GM23338 (cell line): ENCODE results near the gene CRMP1. TPM values are rescaled to one million over a fixed set of nuclear protein-coding genes. Genes with fewer than 3 reads are reported as not detected.

Experiments
- ATAC-seq: fragments of 200-7000 bp; cut with Tn5 transposase; 3 replicates; pipeline ENCODE4 v1.9.1; 2020
- DNase-seq: peaks from one replicate; pipeline ENCODE4 v3.0.0-alpha.2; 2015; ENCODE audit warnings: low spot score
- H2AFZ ChIP-seq: fragments of 200-600 bp; sonication (generic); 2 replicates; pipeline ENCODE4 v1.8.0; 2016; ENCODE audit warnings: antibody characterized with exemption, mild to moderate bottlenecking, moderate library complexity
- H3F3A ChIP-seq: fragments of 200-600 bp; sonication (generic); replicated peaks from 2 replicates; pipeline ENCODE4 v1.8.0; 2017; ENCODE audit warnings: antibody characterized with exemption, mixed run types, low read depth
- H3K27ac ChIP-seq: fragments of 200-600 bp; sonication (generic); 2 replicates; pipeline ENCODE4 v1.6.1; 2016; ENCODE audit warnings: low read depth
- H3K27me3 ChIP-seq: fragments of 200-600 bp; sonication (generic); 2 replicates; pipeline ENCODE4 v1.8.0; 2016; ENCODE audit warnings: mild to moderate bottlenecking, mixed run types, moderate library complexity; ENCODE audit not compliant: insufficient read depth
- H3K36me3 ChIP-seq: fragments of 200-600 bp; sonication (generic); 2 replicates; pipeline ENCODE4 v1.8.0; 2016; ENCODE audit warnings: mild to moderate bottlenecking; ENCODE audit not compliant: insufficient read depth
- H3K4me1 ChIP-seq: fragments of 200-600 bp; sonication (generic); 2 replicates; pipeline ENCODE4 v1.8.0; 2016; ENCODE audit warnings: mild to moderate bottlenecking, moderate library complexity; ENCODE audit not compliant: insufficient read depth
- H3K4me2 ChIP-seq: fragments of 200-600 bp; sonication (generic); 2 replicates; pipeline ENCODE4 v1.7.1; 2017; ENCODE audit warnings: mixed run types
- H3K4me3 ChIP-seq: fragments of 200-600 bp; sonication (generic); 2 replicates; pipeline ENCODE4 v1.6.1; 2016; ENCODE audit warnings: mixed run types
- H3K79me2 ChIP-seq: fragments of 200-600 bp; sonication (generic); replicated peaks from 2 replicates; pipeline ENCODE4 v1.8.0; 2017; ENCODE audit warnings: mild to moderate bottlenecking; ENCODE audit not compliant: insufficient read depth
- H3K9me2 ChIP-seq: fragments of 200-600 bp; sonication (generic); 2 replicates; pipeline ENCODE4 v1.8.0; 2017; ENCODE audit not compliant: insufficient read depth
- H4K20me1 ChIP-seq: fragments of 200-600 bp; sonication (generic); replicated peaks from 2 replicates; pipeline ENCODE4 v1.8.0; 2017; ENCODE audit warnings: mild to moderate bottlenecking; ENCODE audit not compliant: insufficient read depth
- H3K27ac Mint-ChIP-seq: 2 replicates; pipeline ENCODE4 v1.8.0; 2020; ENCODE audit warnings: inconsistent platforms, mild to moderate bottlenecking, moderate library complexity, mixed read lengths
- H3K27me3 Mint-ChIP-seq: 3 replicates; pipeline ENCODE4 v1.8.0; 2022; ENCODE audit warnings: low read depth, mild to moderate bottlenecking, moderate library complexity, mixed read lengths, inconsistent platforms; ENCODE audit not compliant: insufficient read depth, poor library complexity
- H3K36me3 Mint-ChIP-seq: 3 replicates; pipeline ENCODE4 v1.8.0; 2021; ENCODE audit warnings: low read depth, mild to moderate bottlenecking, inconsistent platforms, moderate library complexity, mixed read lengths
- H3K4me1 Mint-ChIP-seq: 3 replicates; pipeline ENCODE4 v1.8.0; 2020; ENCODE audit warnings: mild to moderate bottlenecking, inconsistent platforms, mixed read lengths
- H3K4me3 Mint-ChIP-seq: 3 replicates; pipeline ENCODE4 v1.8.0; 2021; ENCODE audit warnings: moderate library complexity, mild to moderate bottlenecking, inconsistent platforms, mixed read lengths
- H3K9me3 Mint-ChIP-seq: 3 replicates; pipeline ENCODE4 v1.8.0; 2020; ENCODE audit warnings: moderate library complexity, mild to moderate bottlenecking, inconsistent platforms, mixed read lengths
- CREB1 ChIP-seq: fragments of 250-450 bp; sonication (Bioruptor Pico); IDR thresholded peaks from 2 replicates; pipeline ENCODE4 v1.5.0; 2020; ENCODE audit warnings: low read depth, mild to moderate bottlenecking, moderate library complexity
- EZH2 ChIP-seq: fragments of 200-600 bp; sonication (generic); IDR thresholded peaks from one replicate; pipeline ENCODE4 v1.8.0; 2017; ENCODE audit warnings: antibody characterized with exemption, mild to moderate bottlenecking, low read depth; ENCODE audit not compliant: unreplicated experiment
- EZH2phosphoT487 ChIP-seq: fragments of 200-600 bp; sonication (generic); IDR thresholded peaks from one replicate; pipeline ENCODE4 v1.8.1; 2018; ENCODE audit warnings: antibody characterized with exemption; ENCODE audit not compliant: unreplicated experiment
- JUNB ChIP-seq: IDR thresholded peaks from one replicate; pipeline ENCODE4 v1.6.1; 2016; ENCODE audit warnings: antibody characterized with exemption; ENCODE audit not compliant: unreplicated experiment
- NANOG ChIP-seq: IDR thresholded peaks from 2 replicates; pipeline ENCODE4 v1.6.1; 2016; ENCODE audit warnings: antibody characterized with exemption, borderline replicate concordance
- POLR2AphosphoS5 ChIP-seq: IDR thresholded peaks from 2 replicates; pipeline ENCODE4 v1.6.1; 2016; ENCODE audit warnings: antibody characterized with exemption, low read depth
- STAT1 ChIP-seq: IDR thresholded peaks from one replicate; pipeline ENCODE4 v1.6.1; 2016; ENCODE audit warnings: antibody characterized with exemption; ENCODE audit not compliant: unreplicated experiment
- ZNF114 ChIP-seq: fragments of 250-450 bp; sonication (Bioruptor Pico); IDR thresholded peaks from 2 replicates; pipeline ENCODE4 v1.5.0; 2020; ENCODE audit warnings: mild to moderate bottlenecking, moderate library complexity
- ZNF331 ChIP-seq: fragments of 250-450 bp; sonication (Bioruptor Pico); IDR thresholded peaks from 2 replicates; pipeline ENCODE4 v1.5.0; 2020; ENCODE audit warnings: low read depth, mild to moderate bottlenecking, moderate library complexity
- polyA plus RNA-seq: library from polyadenylated mRNA; unstranded; fragments of >200 nt; fragmentation: Nextera tagmentation; extraction: Ambion mirVana; gene quantifications from 2 replicates; pipeline ENCODE4 v1.2.1, GENCODE V29; 2016
- total RNA-seq: library from RNA; depleted of rRNA; stranded (reverse); fragments of >200 nt; shearing (Covaris generic); gene quantifications from 2 replicates; pipeline ENCODE4 v1.2.3, GENCODE V29; 2014
- TF ChIP-seq, protein P1 (sequence below): IDR thresholded peaks from one replicate; pipeline ENCODE4 v1.6.1; 2018; ENCODE audit warnings: antibody characterized with exemption; ENCODE audit not compliant: unreplicated experiment
- TF ChIP-seq, protein P2 (sequence below): fragments of 250-450 bp; sonication (Bioruptor Pico); IDR thresholded peaks from 2 replicates; pipeline ENCODE4 v1.5.0; 2020; ENCODE audit warnings: mild to moderate bottlenecking, moderate library complexity
- TF ChIP-seq, protein P3 (sequence below): IDR thresholded peaks from 2 replicates; pipeline ENCODE4 v1.6.1; 2016; ENCODE audit warnings: antibody characterized with exemption
- TF ChIP-seq, protein P4 (sequence below), 2 experiments: fragments of 200-600 bp in 1 of 2; sonication (generic) in 1 of 2; conservative IDR thresholded peaks; 2 replicates each; pipeline versions ENCODE4 v1.5.1 to v1.6.1; 2016 to 2017; ENCODE audit warnings: antibody characterized with exemption in 2 of 2, low read depth in 2 of 2, mild to moderate bottlenecking in 2 of 2, moderate library complexity in 1 of 2

The CRMP1 gene
- total and polyA plus RNA-seq, 2 experiments from 2014 or later = 52.7 to 146 TPM

DNA sequence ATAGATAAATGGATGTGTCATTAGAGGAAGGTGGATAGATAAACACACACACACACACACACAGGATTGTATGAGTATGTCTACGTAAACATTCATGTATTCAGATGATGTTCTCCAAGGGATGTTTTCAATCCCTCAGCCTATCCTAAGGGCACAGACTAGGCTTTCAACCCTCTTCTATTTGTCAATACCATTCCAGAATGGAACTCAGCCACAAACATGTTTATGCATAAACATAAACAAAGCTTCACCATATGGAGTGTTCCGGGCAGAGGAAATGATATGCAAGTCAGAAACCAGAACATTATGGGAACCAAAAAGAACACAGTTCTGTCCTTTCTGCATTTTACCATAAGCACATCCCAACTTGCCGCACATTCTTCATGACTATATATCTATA lies 25.0 kb downstream of the CRMP1 start:
- Histone ChIP-seq H3F3A (no peaks in the 10 kb centered on the region), H3K79me2 (peaks cover 88% of the 10 kb centered on the region), H3K4me2 (no peak overlapping the region), H4K20me1 (peaks cover 67% of the 10 kb centered on the region), H3K4me3 (no peak overlapping the region), H3K27ac (no peak overlapping the region), H2AFZ (no peak overlapping the region), H3K4me1 (peaks cover 13% of the 10 kb centered on the region; the same call in 1 of the 2 replicates), H3K36me3 (no peaks in the 10 kb centered on the region; the same call in 1 of the 2 replicates), H3K9me2 (no peaks in the 10 kb centered on the region), H3K27me3 (no peaks in the 10 kb centered on the region)
- no peak for TF ChIP-seq EZH2phosphoT487
- TF ChIP-seq POLR2AphosphoS5 = no peak
- TF ChIP-seq ZNF331 (CRISPR knock-in tag) = no peak
- TF ChIP-seq JUNB = no peak
- no peak for TF ChIP-seq ZNF114 (CRISPR knock-in tag)
- TF ChIP-seq CREB1 (CRISPR knock-in tag) = no peak
- TF ChIP-seq NANOG = no peak
- TF ChIP-seq, protein P1, sequence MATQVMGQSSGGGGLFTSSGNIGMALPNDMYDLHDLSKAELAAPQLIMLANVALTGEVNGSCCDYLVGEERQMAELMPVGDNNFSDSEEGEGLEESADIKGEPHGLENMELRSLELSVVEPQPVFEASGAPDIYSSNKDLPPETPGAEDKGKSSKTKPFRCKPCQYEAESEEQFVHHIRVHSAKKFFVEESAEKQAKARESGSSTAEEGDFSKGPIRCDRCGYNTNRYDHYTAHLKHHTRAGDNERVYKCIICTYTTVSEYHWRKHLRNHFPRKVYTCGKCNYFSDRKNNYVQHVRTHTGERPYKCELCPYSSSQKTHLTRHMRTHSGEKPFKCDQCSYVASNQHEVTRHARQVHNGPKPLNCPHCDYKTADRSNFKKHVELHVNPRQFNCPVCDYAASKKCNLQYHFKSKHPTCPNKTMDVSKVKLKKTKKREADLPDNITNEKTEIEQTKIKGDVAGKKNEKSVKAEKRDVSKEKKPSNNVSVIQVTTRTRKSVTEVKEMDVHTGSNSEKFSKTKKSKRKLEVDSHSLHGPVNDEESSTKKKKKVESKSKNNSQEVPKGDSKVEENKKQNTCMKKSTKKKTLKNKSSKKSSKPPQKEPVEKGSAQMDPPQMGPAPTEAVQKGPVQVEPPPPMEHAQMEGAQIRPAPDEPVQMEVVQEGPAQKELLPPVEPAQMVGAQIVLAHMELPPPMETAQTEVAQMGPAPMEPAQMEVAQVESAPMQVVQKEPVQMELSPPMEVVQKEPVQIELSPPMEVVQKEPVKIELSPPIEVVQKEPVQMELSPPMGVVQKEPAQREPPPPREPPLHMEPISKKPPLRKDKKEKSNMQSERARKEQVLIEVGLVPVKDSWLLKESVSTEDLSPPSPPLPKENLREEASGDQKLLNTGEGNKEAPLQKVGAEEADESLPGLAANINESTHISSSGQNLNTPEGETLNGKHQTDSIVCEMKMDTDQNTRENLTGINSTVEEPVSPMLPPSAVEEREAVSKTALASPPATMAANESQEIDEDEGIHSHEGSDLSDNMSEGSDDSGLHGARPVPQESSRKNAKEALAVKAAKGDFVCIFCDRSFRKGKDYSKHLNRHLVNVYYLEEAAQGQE = no peak
- no peak for TF ChIP-seq STAT1
- TF ChIP-seq, protein P2, sequence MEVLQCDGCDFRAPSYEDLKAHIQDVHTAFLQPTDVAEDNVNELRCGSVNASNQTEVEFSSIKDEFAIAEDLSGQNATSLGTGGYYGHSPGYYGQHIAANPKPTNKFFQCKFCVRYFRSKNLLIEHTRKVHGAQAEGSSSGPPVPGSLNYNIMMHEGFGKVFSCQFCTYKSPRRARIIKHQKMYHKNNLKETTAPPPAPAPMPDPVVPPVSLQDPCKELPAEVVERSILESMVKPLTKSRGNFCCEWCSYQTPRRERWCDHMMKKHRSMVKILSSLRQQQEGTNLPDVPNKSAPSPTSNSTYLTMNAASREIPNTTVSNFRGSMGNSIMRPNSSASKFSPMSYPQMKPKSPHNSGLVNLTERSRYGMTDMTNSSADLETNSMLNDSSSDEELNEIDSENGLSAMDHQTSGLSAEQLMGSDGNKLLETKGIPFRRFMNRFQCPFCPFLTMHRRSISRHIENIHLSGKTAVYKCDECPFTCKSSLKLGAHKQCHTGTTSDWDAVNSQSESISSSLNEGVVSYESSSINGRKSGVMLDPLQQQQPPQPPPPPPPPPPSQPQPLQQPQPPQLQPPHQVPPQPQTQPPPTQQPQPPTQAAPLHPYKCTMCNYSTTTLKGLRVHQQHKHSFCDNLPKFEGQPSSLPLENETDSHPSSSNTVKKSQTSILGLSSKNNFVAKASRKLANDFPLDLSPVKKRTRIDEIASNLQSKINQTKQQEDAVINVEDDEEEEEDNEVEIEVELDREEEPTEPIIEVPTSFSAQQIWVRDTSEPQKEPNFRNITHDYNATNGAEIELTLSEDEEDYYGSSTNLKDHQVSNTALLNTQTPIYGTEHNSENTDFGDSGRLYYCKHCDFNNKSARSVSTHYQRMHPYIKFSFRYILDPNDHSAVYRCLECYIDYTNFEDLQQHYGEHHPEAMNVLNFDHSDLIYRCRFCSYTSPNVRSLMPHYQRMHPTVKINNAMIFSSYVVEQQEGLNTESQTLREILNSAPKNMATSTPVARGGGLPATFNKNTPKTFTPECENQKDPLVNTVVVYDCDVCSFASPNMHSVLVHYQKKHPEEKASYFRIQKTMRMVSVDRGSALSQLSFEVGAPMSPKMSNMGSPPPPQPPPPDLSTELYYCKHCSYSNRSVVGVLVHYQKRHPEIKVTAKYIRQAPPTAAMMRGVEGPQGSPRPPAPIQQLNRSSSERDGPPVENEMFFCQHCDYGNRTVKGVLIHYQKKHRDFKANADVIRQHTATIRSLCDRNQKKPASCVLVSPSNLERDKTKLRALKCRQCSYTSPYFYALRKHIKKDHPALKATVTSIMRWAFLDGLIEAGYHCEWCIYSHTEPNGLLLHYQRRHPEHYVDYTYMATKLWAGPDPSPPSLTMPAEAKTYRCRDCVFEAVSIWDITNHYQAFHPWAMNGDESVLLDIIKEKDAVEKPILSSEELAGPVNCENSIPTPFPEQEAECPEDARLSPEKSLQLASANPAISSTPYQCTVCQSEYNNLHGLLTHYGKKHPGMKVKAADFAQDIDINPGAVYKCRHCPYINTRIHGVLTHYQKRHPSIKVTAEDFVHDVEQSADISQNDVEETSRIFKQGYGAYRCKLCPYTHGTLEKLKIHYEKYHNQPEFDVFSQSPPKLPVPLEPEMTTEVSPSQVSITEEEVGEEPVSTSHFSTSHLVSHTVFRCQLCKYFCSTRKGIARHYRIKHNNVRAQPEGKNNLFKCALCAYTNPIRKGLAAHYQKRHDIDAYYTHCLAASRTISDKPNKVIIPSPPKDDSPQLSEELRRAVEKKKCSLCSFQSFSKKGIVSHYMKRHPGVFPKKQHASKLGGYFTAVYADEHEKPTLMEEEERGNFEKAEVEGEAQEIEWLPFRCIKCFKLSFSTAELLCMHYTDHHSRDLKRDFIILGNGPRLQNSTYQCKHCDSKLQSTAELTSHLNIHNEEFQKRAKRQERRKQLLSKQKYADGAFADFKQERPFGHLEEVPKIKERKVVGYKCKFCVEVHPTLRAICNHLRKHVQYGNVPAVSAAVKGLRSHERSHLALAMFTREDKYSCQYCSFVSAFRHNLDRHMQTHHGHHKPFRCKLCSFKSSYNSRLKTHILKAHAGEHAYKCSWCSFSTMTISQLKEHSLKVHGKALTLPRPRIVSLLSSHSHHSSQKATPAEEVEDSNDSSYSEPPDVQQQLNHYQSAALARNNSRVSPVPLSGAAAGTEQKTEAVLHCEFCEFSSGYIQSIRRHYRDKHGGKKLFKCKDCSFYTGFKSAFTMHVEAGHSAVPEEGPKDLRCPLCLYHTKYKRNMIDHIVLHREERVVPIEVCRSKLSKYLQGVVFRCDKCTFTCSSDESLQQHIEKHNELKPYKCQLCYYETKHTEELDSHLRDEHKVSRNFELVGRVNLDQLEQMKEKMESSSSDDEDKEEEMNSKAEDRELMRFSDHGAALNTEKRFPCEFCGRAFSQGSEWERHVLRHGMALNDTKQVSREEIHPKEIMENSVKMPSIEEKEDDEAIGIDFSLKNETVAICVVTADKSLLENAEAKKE (CRISPR knock-in tag) = no peak
- no peak for TF ChIP-seq EZH2
- TF ChIP-seq, protein P3, sequence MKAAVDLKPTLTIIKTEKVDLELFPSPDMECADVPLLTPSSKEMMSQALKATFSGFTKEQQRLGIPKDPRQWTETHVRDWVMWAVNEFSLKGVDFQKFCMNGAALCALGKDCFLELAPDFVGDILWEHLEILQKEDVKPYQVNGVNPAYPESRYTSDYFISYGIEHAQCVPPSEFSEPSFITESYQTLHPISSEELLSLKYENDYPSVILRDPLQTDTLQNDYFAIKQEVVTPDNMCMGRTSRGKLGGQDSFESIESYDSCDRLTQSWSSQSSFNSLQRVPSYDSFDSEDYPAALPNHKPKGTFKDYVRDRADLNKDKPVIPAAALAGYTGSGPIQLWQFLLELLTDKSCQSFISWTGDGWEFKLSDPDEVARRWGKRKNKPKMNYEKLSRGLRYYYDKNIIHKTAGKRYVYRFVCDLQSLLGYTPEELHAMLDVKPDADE = no peak
- TF ChIP-seq, protein P4, sequence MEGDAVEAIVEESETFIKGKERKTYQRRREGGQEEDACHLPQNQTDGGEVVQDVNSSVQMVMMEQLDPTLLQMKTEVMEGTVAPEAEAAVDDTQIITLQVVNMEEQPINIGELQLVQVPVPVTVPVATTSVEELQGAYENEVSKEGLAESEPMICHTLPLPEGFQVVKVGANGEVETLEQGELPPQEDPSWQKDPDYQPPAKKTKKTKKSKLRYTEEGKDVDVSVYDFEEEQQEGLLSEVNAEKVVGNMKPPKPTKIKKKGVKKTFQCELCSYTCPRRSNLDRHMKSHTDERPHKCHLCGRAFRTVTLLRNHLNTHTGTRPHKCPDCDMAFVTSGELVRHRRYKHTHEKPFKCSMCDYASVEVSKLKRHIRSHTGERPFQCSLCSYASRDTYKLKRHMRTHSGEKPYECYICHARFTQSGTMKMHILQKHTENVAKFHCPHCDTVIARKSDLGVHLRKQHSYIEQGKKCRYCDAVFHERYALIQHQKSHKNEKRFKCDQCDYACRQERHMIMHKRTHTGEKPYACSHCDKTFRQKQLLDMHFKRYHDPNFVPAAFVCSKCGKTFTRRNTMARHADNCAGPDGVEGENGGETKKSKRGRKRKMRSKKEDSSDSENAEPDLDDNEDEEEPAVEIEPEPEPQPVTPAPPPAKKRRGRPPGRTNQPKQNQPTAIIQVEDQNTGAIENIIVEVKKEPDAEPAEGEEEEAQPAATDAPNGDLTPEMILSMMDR (conservative IDR thresholded peaks at IDR 0.05; ENCODE audit: low read depth in 2 of 2) = no peak
- Mint-ChIP-seq H3K9me3 (no peaks in the 10 kb centered on the region), H3K27me3 (peaks cover 7% of the 10 kb centered on the region), H3K4me3 (no peak overlapping the region), H3K36me3 (peaks cover 35% of the 10 kb centered on the region), H3K4me1 (peaks cover 21% of the 10 kb centered on the region), H3K27ac (no peak overlapping the region)
- no peak for DNase-seq
- no peak for ATAC-seq
